GM21447 (cell line): ENCODE results near the gene POLD3.

Source experiments
- ATAC-seq: cut with Tn5 transposase; IDR thresholded peaks from one replicate; pipeline ENCODE4 v1.9.1; 2021; ENCODE audit not compliant: unreplicated experiment

POLD3 gene

GRCh38 chr11:74672332-74672955 lies 80.1 kb downstream of the POLD3 start:
- ATAC-seq = no peak

- no peak for ATAC-seq
These were observed 80.7 kb downstream of the POLD3 start for GRCh38 chr11:74672956-74673692.

GRCh38 chr11:74673693-74674360 lies 81.4 kb downstream of the POLD3 start:
- no peak for ATAC-seq

GRCh38 chr11:74675761-74676160 lies 83.4 kb downstream of the POLD3 start:
- ATAC-seq = no peak

- no peak for ATAC-seq
These were observed 84.2 kb downstream of the POLD3 start for GRCh38 chr11:74676596-74676995.

GRCh38 chr11:74677131-74677530 lies 84.7 kb downstream of the POLD3 start:
- no peak for ATAC-seq

- ATAC-seq = no peak
These were observed 85.7 kb downstream of the POLD3 start for GRCh38 chr11:74678041-74678440.

GRCh38 chr11:74678591-74679512 lies 86.5 kb downstream of the POLD3 start:
- ATAC-seq = no peak

- no peak for ATAC-seq
These were observed 87.1 kb downstream of the POLD3 start for GRCh38 chr11:74679513-74679865.

- no peak for ATAC-seq
These were observed 87.8 kb downstream of the POLD3 start for GRCh38 chr11:74680035-74680671.

- no peak for ATAC-seq
These were observed 88.5 kb downstream of the POLD3 start for GRCh38 chr11:74680703-74681531.

GRCh38 chr11:74681686-74682651 lies 89.6 kb downstream of the POLD3 start:
- ATAC-seq = no peak

GRCh38 chr11:74682731-74683278 lies 90.4 kb downstream of the POLD3 start:
- ATAC-seq = no peak

- ATAC-seq = no peak
These were observed 91.0 kb downstream of the POLD3 start for GRCh38 chr11:74683279-74683871.

- ATAC-seq = no peak
These were observed 91.6 kb downstream of the POLD3 start for GRCh38 chr11:74683941-74684481.

GRCh38 chr11:74684661-74685060 lies 92.3 kb downstream of the POLD3 start:
- no peak for ATAC-seq

GRCh38 chr11:74685338-74685737 lies 93.0 kb downstream of the POLD3 start:
- no peak for ATAC-seq

GRCh38 chr11:74685905-74686304 lies 93.5 kb downstream of the POLD3 start:
- ATAC-seq = no peak
